ENCODE data around the gene LCT.

LCT gene

DNA sequence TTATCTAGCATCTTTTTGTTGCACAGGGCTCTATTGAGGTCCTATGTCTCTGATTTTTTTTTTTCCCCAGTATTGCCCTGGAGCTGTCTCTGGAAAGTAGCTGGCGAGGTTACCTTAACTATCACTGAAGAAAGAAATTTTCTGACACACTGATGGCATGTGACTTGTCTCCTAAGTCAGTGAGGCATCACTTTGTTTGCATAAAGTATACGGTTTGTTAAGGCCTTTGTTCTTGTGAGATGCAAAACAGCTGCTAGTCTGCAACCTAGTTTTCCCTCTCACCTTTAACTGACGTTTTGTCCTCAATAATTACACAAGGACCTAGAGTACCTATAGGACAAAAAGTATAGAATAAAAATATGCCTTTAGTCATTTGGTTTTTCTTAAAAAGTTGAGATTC lies 53.5 kb downstream of the LCT start:
- no peak for DNase-seq (ENCODE audit: extremely low read depth, low read depth)
- TF ChIP-seq, protein P1, sequence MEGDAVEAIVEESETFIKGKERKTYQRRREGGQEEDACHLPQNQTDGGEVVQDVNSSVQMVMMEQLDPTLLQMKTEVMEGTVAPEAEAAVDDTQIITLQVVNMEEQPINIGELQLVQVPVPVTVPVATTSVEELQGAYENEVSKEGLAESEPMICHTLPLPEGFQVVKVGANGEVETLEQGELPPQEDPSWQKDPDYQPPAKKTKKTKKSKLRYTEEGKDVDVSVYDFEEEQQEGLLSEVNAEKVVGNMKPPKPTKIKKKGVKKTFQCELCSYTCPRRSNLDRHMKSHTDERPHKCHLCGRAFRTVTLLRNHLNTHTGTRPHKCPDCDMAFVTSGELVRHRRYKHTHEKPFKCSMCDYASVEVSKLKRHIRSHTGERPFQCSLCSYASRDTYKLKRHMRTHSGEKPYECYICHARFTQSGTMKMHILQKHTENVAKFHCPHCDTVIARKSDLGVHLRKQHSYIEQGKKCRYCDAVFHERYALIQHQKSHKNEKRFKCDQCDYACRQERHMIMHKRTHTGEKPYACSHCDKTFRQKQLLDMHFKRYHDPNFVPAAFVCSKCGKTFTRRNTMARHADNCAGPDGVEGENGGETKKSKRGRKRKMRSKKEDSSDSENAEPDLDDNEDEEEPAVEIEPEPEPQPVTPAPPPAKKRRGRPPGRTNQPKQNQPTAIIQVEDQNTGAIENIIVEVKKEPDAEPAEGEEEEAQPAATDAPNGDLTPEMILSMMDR (IDR thresholded peaks at IDR 0.05; ENCODE audit: low read depth, low read length) = no peak

DNA sequence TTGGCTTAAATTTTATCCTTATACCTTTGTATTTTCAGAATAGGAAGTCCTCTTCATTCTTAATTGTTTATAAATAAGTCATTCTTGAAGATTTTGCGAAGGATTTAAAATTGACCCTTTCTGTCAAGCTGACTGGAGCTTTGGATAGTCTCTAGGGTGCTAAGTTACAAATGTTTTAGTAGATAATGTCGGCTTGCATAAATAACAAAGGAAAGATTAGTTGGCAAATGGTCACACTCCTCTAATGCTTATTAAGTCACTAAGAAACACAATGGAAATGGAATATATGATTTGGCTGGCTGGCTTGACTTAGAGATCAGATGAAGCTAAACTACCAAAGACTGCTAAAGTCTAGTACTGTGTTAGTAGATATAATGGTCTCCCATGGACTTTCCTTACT lies 54.8 kb downstream of the LCT start:
- DNase-seq (ENCODE audit: extremely low read depth, low read depth) = no peak
- TF ChIP-seq, protein P1 (IDR thresholded peaks at IDR 0.05; ENCODE audit: low read depth, low read length) = no peak

DNA sequence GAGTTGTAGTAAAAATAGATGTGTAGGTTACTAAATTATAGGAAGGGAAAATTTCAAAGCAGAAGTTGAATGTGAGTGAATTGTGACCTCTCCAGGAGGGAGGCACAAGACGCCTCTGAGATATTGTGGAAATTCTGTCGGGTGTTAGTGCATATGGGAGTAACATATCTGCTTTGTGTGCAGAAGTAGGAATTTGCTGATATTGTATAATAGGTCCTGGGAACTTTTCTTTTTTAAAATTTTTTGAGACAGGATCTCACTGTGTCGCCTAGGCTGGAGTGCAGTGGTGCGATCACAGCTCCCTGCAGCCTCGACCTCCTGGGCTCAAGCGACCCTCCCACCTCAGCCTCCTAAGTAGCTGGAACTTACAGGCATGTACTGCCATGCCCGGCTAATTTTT lies 60.6 kb downstream of the LCT start:
- DNase-seq (ENCODE audit: extremely low read depth, low read depth) = no peak
- TF ChIP-seq, protein P1 (IDR thresholded peaks at IDR 0.05; ENCODE audit: low read depth, low read length) = no peak

DNA sequence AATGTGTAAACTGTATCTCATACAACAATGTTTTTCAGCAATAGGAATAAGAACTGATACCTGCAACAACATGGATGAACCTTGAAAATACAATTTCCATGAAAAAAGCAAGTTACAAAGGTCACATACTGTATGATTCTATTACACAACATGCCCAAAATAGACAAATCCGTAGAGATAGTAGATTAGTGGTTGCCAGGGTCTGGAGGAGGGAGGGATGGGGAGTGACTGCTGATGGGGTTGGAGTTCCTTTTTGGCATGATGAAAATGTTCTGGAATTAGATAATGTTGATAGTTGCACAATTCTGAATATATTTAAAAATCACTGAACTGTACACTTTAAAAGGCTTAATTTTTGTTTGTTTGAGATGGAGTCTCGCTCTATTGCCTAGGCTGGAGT lies 61.6 kb downstream of the LCT start:
- peak; percentile 40 for DNase-seq (ENCODE audit: extremely low read depth, low read depth)
- TF ChIP-seq, protein P1 (IDR thresholded peaks at IDR 0.05; ENCODE audit: low read depth, low read length) = no peak

DNA sequence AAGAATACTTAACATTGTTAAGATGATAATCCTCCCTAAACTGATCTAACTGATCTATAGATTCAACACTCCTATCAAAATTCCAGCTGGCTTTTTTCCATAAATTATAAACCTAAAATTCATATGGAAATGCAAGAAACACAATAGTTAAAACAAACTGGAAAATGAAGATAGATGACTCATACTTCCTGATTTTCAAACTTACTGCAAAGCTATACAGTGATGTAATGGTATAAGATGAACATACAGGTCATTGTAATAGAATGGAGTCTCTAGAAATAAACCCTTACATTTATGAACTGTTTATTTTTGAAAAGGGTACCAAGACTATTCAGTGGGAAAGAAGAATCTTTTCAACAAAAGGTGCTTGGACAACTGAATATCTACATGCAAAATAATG lies 63.1 kb downstream of the LCT start:
- TF ChIP-seq, protein P1 (IDR thresholded peaks at IDR 0.05; ENCODE audit: low read depth, low read length) = no peak
- no peak for DNase-seq (ENCODE audit: extremely low read depth, low read depth)

DNA sequence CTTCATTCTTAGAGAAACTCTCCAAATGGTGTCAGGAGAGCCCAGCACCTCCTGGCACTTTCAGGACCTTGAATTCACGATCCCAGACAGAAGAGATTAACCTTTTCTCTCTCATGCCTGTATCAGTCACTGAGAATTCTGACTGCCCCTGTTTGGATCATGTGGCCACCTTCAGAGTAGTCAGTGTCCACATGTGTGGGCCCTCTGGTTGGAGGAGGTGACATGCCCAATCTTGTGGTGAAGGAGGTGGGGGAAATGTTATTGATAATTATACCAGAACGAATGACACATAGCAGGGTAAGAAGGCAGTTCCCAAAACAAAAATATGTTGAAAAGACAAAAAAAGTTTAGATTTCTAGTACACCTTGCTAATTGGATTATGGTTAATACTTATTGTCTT lies 63.7 kb downstream of the LCT start:
- TF ChIP-seq, protein P1 (IDR thresholded peaks at IDR 0.05; ENCODE audit: low read depth, low read length) = no peak
- no peak for DNase-seq (ENCODE audit: extremely low read depth, low read depth)

DNA sequence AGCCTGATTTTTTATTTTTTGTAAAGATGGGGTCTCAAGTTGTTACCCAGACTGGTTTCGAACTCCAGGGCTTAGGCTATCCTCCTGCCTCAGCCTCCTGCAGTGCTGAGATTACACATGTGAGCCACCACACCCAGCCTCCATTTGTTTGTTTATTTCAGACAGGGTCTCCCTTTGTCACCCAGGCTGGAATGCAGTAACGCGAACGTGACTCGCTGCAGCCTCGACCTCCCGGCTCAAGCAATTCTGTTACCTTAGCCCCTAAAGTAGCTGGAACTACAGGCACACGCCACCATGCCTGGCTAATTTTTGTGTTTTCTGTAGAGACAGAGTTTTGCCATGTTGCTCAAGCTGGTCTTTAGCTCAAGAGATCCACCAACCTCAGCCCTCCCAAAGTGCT lies 68.1 kb downstream of the LCT start:
- no peak for DNase-seq (ENCODE audit: extremely low read depth, low read depth)
- TF ChIP-seq, protein P1 (IDR thresholded peaks at IDR 0.05; ENCODE audit: low read depth, low read length) = no peak

Data from AG09319 (cell line).